Measurements from ENCODE around the gene DNAJC5G. TPM values are rescaled to one million over a fixed set of nuclear protein-coding genes. Genes with fewer than 3 reads are reported as not detected.

Gene DNAJC5G
- total and polyA plus RNA-seq, 9 of the 15 experiments (the other 6 are each of a cell fraction or from before 2014, with no cell fraction given), result not detected

GRCh38 chr2:27271631-27272340 lies 3.4 kb upstream of the DNAJC5G start (continued):
- TF ChIP-seq SP1 (CRISPR knock-in tag; IDR thresholded peaks at IDR 0.05) (no peak), SMARCE1 (IDR thresholded peaks at IDR 0.05) (peak; percentile 18; the same call in 1 of the 2 replicates), CREM (IDR thresholded peaks at IDR 0.05; ENCODE audit: low read depth) (0 out of 2 replicates have a peak, but pooled peaks have one; percentile 29), ZC3H4 (CRISPR knock-in tag; IDR thresholded peaks at IDR 0.05; ENCODE audit: borderline replicate concordance) (no peak), ZEB2 (IDR thresholded peaks at IDR 0.05) (0 out of 2 replicates have a peak, but pooled peaks have one; percentile 37), ZNF311 (CRISPR knock-in tag; IDR thresholded peaks at IDR 0.05) (no peak), ZKSCAN8 (CRISPR knock-in tag; IDR thresholded peaks at IDR 0.05) (no peak), MCM7 (IDR thresholded peaks at IDR 0.05) (no peak), MTA1 (IDR thresholded peaks at IDR 0.05; ENCODE audit: borderline replicate concordance) (no peak), JUND (IDR thresholded peaks at IDR 0.05; ENCODE audit: borderline replicate concordance, low read depth, low read length) (peak; percentile 31; the same call in 1 of the 2 replicates), JUND (tag; IDR thresholded peaks at IDR 0.05; ENCODE audit: borderline replicate concordance, low read depth, low read length) (no peak; the same call in 2 of the 3 replicates), MTA3 (IDR thresholded peaks at IDR 0.05; ENCODE audit: borderline replicate concordance) (peak; percentile 41; the same call in 1 of the 2 replicates), RNF2 (IDR thresholded peaks at IDR 0.05) (0 out of 2 replicates have a peak, but pooled peaks have one; percentile 52), NR3C1 (CRISPR knock-in tag; IDR thresholded peaks at IDR 0.05) (no peak), ARHGAP35 (IDR thresholded peaks at IDR 0.05; ENCODE audit: partially characterized antibody) (no peak), TEAD4 (IDR thresholded peaks at IDR 0.05; ENCODE audit: low read length) (peak; percentile 60), TEAD4 (CRISPR knock-in tag; IDR thresholded peaks at IDR 0.05; ENCODE audit: borderline replicate concordance) (no peak), MAZ (CRISPR knock-in tag; conservative IDR thresholded peaks at IDR 0.05 in 1 of 2, IDR thresholded peaks at IDR 0.05 in 1 of 2) (no peak), MEF2A (IDR thresholded peaks at IDR 0.05; ENCODE audit: control insufficient read depth, low read depth, low read length) (peak; percentile 75; the same call in 1 of the 2 replicates), ZNF395 (CRISPR knock-in tag; IDR thresholded peaks at IDR 0.05) (no peak), EWSR1 (IDR thresholded peaks at IDR 0.05; ENCODE audit: borderline replicate concordance, low read depth, partially characterized antibody) (no peak), FIP1L1 (IDR thresholded peaks at IDR 0.05; ENCODE audit: low read depth, low read length, poor library complexity, severe bottlenecking) (no peak)
- TF ChIP-seq, protein P1, sequence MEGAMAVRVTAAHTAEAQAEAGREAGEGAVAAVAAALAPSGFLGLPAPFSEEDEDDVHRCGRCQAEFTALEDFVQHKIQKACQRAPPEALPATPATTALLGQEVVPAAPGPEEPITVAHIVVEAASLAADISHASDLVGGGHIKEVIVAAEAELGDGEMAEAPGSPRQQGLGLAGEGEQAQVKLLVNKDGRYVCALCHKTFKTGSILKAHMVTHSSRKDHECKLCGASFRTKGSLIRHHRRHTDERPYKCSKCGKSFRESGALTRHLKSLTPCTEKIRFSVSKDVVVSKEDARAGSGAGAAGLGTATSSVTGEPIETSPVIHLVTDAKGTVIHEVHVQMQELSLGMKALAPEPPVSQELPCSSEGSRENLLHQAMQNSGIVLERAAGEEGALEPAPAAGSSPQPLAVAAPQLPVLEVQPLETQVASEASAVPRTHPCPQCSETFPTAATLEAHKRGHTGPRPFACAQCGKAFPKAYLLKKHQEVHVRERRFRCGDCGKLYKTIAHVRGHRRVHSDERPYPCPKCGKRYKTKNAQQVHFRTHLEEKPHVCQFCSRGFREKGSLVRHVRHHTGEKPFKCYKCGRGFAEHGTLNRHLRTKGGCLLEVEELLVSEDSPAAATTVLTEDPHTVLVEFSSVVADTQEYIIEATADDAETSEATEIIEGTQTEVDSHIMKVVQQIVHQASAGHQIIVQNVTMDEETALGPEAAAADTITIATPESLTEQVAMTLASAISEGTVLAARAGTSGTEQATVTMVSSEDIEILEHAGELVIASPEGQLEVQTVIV (CRISPR knock-in tag; IDR thresholded peaks at IDR 0.05; ENCODE audit: borderline replicate concordance), result no peak
- TF ChIP-seq, protein P2, sequence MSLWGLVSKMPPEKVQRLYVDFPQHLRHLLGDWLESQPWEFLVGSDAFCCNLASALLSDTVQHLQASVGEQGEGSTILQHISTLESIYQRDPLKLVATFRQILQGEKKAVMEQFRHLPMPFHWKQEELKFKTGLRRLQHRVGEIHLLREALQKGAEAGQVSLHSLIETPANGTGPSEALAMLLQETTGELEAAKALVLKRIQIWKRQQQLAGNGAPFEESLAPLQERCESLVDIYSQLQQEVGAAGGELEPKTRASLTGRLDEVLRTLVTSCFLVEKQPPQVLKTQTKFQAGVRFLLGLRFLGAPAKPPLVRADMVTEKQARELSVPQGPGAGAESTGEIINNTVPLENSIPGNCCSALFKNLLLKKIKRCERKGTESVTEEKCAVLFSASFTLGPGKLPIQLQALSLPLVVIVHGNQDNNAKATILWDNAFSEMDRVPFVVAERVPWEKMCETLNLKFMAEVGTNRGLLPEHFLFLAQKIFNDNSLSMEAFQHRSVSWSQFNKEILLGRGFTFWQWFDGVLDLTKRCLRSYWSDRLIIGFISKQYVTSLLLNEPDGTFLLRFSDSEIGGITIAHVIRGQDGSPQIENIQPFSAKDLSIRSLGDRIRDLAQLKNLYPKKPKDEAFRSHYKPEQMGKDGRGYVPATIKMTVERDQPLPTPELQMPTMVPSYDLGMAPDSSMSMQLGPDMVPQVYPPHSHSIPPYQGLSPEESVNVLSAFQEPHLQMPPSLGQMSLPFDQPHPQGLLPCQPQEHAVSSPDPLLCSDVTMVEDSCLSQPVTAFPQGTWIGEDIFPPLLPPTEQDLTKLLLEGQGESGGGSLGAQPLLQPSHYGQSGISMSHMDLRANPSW (CRISPR knock-in tag; IDR thresholded peaks at IDR 0.05), result no peak

Measured in K562 (cell line).